HG03095 (cell line): ENCODE data around the gene RBM6.
"Not testable (repeated sequence)": the region's sequence is repeated elsewhere in the genome, so short reads cannot be mapped to it uniquely, and the experiment has no call there.

Source experiments
- ATAC-seq: cut with Tn5 transposase; IDR thresholded peaks from one replicate; pipeline ENCODE4 v1.9.1; 2021; ENCODE audit warnings: moderate library complexity; ENCODE audit not compliant: unreplicated experiment

Gene RBM6

DNA sequence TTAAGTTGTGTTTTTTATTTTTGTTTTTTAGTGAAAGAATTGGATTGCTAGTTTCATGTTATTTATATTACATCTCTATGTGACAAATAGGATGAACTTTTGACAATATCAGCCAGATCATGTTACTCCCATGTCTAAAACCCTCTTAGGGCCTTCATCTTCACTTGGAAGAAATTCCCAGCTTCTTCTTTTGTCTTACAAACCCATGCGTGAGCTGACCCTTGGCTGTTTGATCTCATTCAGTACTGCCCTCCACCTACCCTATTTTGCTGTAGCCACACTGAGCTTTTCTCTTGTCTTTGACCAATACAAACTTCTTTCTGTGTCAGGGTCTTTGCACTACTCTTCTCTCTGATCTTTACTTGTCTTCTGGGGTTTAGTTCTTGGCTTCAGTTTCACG, 37.0 kb downstream of the RBM6 start:
- ATAC-seq: no peak

GRCh38 chr3:49984394-49984793, 44.4 kb downstream of the RBM6 start:
- ATAC-seq: no peak

- no peak for ATAC-seq
These were observed 52.4 kb downstream of the RBM6 start for GRCh38 chr3:49992326-49992725.

DNA sequence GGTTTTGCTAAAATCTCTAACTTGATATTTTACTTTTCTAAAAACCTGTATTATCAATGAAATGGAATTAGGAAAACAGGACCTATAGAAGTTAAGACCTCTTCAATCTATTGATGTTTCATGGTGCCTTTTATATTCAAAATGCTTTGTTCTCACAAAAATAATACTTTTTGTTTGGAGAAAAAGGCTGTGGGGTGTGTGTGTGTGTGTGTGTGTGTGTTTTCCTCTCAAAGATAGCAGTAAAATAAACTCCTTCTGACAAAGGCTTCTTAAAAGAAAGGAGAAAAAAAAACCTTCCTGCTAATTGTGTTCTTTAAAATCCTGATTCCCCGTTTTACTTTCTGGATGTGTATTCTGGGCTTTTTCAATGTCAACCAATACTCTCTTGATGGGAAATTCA, 54.5 kb downstream of the RBM6 start:
- ATAC-seq: no peak

DNA sequence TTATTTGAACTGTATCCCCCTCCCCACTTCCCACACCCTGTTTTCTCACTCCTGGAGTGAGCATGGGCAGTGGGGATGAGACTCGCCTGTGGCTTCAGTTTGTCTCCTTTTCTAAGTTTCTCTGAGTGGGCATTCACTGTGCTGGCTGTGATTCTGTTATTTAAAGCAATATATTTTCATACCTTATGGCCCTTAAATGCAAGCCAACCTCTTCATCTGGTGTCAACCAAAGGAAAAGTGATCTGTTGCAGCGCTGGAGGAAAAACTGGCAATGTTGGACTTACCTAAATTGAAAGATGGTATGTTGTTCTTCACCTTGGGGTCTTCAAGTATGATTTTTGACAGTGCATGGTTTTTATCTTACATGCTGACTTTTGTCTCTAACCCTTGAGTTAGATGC, 56.1 kb downstream of the RBM6 start:
- no peak for ATAC-seq

DNA sequence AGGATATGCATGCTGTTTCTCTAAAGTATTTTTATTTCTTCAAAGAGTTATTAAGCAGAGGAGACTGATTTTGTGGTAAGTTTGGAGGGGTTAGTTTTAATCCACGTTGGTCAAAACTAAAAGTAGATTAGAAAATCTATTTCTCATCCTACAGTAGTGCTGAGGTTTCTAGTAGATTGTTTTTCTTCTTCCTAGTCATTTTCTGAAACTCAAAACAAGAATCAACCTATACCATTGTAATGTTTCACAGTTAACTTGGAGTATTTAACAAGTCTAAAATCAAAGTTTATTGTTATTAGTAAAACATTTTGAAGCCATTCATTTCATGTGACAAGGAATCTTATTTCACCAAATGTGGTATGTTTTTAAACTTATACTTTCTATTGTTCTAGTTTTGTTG, 57.9 kb downstream of the RBM6 start:
- ATAC-seq: no peak

DNA sequence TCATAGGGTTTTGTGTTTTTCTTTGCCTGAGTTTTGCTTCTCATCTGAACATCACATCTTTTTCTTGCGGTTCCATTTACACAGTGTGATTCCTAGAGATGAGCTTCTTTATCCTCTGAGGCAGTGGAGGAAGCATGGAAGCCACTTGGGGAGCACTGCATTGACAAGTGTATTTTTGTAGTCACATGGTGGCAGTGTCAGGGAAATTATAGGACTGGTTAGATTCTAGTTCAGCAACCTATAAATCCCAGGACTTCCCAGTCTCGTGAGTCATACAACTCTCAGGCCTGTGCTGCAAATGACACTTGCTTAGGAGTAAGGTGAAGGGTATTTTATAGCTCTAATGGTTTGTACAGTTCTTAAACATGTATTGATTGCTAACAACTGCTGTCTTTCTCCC, 58.4 kb downstream of the RBM6 start:
- ATAC-seq: no peak

DNA sequence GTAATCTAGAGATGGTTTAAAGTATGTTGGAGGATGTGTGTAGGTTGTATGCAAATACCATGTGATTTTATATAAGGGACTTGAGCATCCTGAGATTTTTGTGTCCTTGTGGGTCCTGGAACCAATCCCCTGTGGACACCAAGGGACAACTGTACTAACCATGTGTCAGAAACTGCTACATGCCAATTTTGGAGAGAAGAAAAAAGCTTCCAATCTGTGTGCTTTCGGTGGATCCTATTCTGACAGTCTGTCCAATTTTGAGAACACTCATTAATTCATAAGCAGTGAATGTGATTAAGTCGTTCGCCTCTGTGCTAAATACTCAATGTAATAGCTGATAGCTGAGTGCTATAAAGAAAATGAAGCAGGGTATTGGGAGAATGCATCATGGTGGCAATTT, 61.6 kb downstream of the RBM6 start:
- no peak for ATAC-seq

DNA sequence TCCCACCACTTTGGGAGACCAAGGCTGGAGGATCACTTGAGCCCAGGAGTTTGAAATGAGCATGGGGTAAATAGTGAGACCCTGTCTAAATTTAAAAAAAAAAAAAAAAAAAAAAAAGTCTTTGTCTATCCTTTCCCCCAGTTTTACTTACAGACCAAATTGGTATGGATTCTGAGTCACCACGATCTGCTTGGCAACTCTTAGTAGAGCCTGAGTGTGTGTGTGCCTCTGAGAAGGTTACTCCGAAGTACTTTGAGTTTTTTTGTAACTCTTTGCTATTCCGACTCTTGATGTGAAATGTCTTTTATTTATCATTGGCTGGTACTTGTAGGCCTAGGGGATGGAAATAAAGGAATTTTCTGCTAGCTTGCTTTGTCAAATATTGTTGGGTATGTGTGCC, 63.3 kb downstream of the RBM6 start:
- ATAC-seq: no peak

DNA sequence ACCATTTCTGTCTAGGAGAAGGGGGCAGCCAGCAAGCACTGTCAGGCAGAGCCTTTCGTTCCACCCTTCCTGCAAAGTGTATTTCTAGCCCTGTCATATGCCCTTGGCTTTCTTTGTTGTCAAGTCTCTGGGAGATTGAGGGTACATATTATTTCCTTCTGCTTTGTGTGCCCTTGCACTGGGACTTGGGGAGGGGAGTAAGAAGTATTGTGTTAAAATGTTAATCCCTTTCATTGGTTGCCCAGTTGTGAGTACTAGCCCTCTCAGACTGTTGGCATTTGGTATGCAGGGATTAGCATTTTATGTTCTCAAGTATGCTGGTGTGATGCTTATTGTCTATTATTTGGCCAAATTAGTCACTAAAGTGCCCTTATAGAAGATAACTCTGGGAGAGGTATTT, 63.9 kb downstream of the RBM6 start:
- ATAC-seq: no peak

GRCh38 chr3:50008931-50009330, 69.0 kb downstream of the RBM6 start:
- no peak for ATAC-seq

DNA sequence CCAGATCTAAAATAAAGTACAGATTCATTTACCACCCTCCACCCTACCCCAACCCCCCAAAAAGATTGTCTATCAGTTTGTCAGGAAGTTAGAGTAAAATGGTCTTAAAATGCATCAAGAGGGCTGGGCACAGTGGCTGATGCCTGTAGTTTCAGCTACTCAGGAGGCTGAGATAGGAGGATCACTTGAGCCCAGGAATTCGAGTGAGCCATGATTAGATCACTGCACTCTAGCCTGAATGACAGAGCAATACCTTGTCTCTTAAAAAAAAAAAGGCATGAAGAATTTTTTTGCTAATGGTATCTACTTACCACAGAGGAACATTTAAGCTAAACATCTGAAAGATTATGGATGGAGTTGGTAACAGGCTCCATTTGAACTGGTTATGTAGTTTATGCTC, 71.0 kb downstream of the RBM6 start:
- no peak for ATAC-seq

DNA sequence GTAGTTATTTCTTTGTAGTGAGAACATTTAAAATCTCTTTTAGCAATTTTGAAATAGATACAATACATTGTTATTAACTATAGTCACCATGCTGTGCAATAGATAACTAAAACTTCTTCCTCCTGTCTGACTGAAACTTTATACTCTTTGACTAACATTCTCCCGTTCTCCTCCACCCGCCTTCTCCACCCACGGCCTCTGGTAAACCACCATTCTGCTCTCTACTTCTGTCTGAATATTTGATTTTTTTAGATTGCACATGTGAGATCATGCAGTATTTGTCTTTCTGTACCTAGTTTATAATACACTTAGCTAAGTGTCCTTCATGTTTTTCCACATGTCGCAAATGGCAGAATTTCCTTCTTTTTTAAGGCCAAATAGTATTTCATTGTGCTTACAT, 76.0 kb downstream of the RBM6 start:
- ATAC-seq: no peak

GRCh38 chr3:50028346-50028745, 88.4 kb downstream of the RBM6 start:
- no peak for ATAC-seq

GRCh38 chr3:50031201-50031600, 91.3 kb downstream of the RBM6 start:
- not testable (repeated sequence) for ATAC-seq

DNA sequence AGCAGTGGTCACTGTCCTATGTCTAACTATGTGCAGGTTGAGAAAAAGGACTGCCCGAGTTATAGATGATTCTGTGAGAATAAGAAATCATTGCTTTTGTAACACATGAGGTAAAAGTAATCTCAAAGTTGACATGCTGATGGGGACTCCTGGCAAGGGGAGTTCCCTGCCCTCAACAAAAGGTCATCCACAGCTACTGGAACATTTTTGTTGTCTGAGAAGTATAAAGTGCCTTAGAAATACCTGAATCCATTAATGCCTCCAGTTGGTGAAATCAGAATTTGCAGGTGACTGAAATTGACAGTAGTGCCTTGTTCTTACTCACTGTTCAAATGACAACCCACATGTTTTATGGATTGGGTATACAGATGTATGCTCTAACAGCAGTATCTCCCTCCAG, 105.0 kb downstream of the RBM6 start:
- ATAC-seq: no peak

GRCh38 chr3:50047426-50047825, 107.5 kb downstream of the RBM6 start:
- no peak for ATAC-seq

- ATAC-seq: no peak
These were observed 110.4 kb downstream of the RBM6 start for GRCh38 chr3:50050361-50050760.

DNA sequence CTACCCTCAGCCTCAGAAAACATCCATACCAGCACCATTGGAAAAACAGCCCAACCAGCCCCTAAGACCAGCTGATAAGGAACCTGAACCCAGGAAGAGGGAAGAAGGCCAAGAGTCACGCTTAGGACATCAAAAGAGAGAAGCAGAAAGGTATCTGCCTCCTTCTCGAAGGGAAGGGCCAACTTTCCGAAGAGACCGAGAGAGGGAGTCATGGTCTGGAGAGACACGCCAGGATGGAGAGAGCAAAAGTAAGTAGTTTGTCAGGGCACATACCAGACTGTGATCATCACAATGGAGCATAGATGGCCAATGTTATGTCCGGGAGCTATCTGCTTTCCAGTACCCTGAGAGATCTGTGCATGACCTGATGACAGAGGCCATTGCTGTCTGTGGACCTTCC, 117.8 kb downstream of the RBM6 start:
- no peak for ATAC-seq

DNA sequence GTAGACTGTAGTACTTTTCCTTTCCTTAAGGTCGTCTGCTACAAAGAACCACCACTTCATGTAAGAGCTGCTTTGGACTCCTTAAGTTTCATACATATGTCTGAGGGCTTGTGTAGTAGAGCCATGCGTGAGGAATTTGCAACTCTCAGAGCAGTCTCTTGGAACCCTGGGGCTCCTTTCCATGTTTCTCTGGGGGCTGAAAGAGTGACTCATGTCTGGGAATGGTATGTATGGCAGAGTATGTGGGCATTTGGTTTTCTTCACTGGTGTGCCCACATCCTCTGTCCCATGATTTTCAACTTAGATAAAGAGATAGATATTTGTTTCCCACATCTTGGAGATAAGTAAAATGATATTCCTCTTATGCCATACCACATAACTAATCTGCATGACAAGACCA, 128.2 kb downstream of the RBM6 start:
- no peak for ATAC-seq

DNA sequence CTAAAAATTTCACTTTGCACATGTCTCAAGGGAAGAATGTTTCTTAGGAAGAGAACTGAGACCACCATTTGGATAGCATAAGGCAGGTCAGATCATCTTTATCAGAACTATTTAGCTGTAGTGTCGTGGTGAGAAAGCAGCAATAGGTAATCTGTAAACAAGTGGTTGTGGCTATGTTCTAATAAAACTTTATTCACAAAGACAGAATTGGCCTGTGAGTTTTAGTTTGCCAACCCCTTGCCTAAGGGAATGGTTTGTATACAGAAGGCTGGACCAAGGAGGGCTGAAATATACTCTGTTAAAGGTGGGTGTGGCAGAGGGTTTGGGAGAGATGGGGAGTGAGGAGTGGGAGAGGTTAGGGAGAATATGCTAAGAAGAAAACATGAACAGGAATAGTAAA, 138.1 kb downstream of the RBM6 start:
- no peak for ATAC-seq

GRCh38 chr3:50078622-50079021, 138.7 kb downstream of the RBM6 start:
- ATAC-seq: no peak

DNA sequence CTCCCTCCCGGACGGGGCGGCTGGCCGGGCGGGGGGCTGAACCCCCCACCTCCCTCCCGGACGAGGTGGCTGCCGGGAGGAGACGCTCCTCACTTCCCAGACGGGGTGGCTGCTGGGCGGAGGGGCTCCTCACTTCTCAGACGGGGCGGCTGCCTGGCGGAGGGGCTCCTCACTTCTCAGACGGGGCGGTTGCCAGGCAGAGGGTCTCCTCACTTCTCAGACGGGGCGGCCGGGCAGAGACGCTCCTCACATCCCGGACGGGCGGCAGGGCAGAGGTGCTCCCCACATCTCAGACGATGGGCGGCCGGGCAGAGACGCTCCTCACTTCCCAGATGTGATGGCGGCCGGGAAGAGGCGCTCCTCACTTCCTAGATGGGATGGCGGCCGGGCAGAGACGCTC, 145.0 kb downstream of the RBM6 start:
- ATAC-seq: not testable (repeated sequence)
